HCT116 (cell line): Measurements from ENCODE around the gene UBAP2. TPM values are rescaled to one million over a fixed set of nuclear protein-coding genes. Genes with fewer than 3 reads are reported as not detected.

ENCODE experiments used
- ATAC-seq: fragments of 200-7000 bp; cut with Tn5 transposase; 2 replicates; pipeline ENCODE4 v1.9.1; 2020; ENCODE audit warnings: mild to moderate bottlenecking, moderate library complexity
- BruUV-seq: library from RNA; stranded (reverse); fragments of 400-500 nt; replicated peaks from 2 replicates; lab custom pipeline; 2021; lab: Mats Ljungman, UMichigan
- CTCF ChIA-PET: fragments of 300-600 bp; sonication (Branson Sonifier 250); formaldehyde crosslinking; loops from one replicate; lab custom pipeline; 2021; ENCODE audit warnings: antibody characterized with exemption; lab: Charles Lee
- POLR2A ChIA-PET: fragments of 300-600, 350-600 bp; sonication (Branson Sonifier 250); formaldehyde crosslinking; loops from one replicate; lab custom pipeline; 2021; ENCODE audit warnings: antibody characterized with exemption; lab: Charles Lee
- RAD21 ChIA-PET, 2 experiments: fragments of 300-600 bp; sonication (Branson Sonifier 250); formaldehyde crosslinking; loops; one replicate each; lab custom pipeline; 2023; ENCODE audit warnings: low total read pairs in 2 of 2; ENCODE audit not compliant: uncharacterized antibody in 2 of 2, unreplicated experiment in 2 of 2, low non-redundant PET in 1 of 2; lab: Charles Lee
- DNase-seq: peaks from one replicate; pipeline ENCODE4 v3.0.0-alpha.2; 2010; ENCODE audit warnings: low read depth, low spot score
- H2AFZ ChIP-seq: fragments of 200-600 bp; shearing (Covaris generic), sonication (generic); 2 replicates; pipeline ENCODE4 v1.6.1; 2017; ENCODE audit warnings: low read depth, mixed run types, mixed read lengths, antibody characterized with exemption, low read length; ENCODE audit not compliant: poor library complexity, severe bottlenecking
- H3K27ac ChIP-seq: 2 replicates; pipeline ENCODE4 v1.5.1; 2012; ENCODE audit warnings: low read depth, low read length
- H3K27me3 ChIP-seq: fragments of 200-600 bp; sonication (generic); 2 replicates; pipeline ENCODE4 v1.6.1; 2016; ENCODE audit warnings: mixed run types, low read length, mixed read lengths; ENCODE audit not compliant: insufficient read depth
- H3K36me3 ChIP-seq, 2 experiments: fragments of 200-500 bp in 1 of 2; fragments of 200-600 bp in 1 of 2; sonication (Bioruptor generic) in 1 of 2; sonication (generic) in 1 of 2; 2 replicates each; pipeline versions ENCODE4 v1.5.1 to v1.6.1; 2014 to 2016; ENCODE audit warnings: low read length in 2 of 2, inconsistent platforms in 1 of 2, mixed read lengths in 1 of 2, mixed run types in 1 of 2; ENCODE audit not compliant: insufficient read depth in 2 of 2, control insufficient read depth in 1 of 2
- H3K4me1 ChIP-seq, 2 experiments: fragments of 200-600 bp in 1 of 2; sonication (generic) in 1 of 2; 2 replicates each; pipeline versions ENCODE4 v1.5.1 to v1.6.1; 2012 to 2017; ENCODE audit warnings: low read length in 2 of 2, inconsistent platforms in 1 of 2, mild to moderate bottlenecking in 1 of 2, mixed read lengths in 1 of 2, mixed run types in 1 of 2, moderate library complexity in 1 of 2; ENCODE audit not compliant: insufficient read depth in 2 of 2, control insufficient read depth in 1 of 2
- H3K4me2 ChIP-seq: fragments of 200-600 bp; sonication (generic); 2 replicates; pipeline ENCODE4 v1.6.1; 2017; ENCODE audit warnings: mixed run types, low read length, mixed read lengths
- H3K4me3 ChIP-seq, 2 experiments: fragments of 200-600 bp in 1 of 2; sonication (generic) in 1 of 2; replicated peaks in 1 of 2; 2 replicates each; pipeline ENCODE4 v1.5.1; 2011 to 2016; ENCODE audit warnings: low read length in 2 of 2, control low read depth in 1 of 2, low read depth in 1 of 2, mild to moderate bottlenecking in 1 of 2, mixed read lengths in 1 of 2, mixed run types in 1 of 2
- H3K79me2 ChIP-seq: fragments of 200-600 bp; sonication (generic); 2 replicates; pipeline ENCODE4 v1.6.1; 2017; ENCODE audit warnings: mild to moderate bottlenecking, mixed run types, low read length, moderate library complexity, mixed read lengths; ENCODE audit not compliant: insufficient read depth
- H3K9ac ChIP-seq: fragments of 200-600 bp; sonication (generic); 2 replicates; pipeline ENCODE4 v1.6.1; 2016; ENCODE audit warnings: low read length, mixed read lengths
- H3K9me2 ChIP-seq: fragments of 200-600 bp; sonication (generic), shearing (Covaris generic); 2 replicates; pipeline ENCODE4 v1.6.1; 2017; ENCODE audit warnings: mixed run types, mild to moderate bottlenecking, moderate library complexity; ENCODE audit not compliant: insufficient read depth
- H3K9me3 ChIP-seq, 2 experiments: fragments of 200-500 bp in 1 of 2; fragments of 200-600 bp in 1 of 2; sonication (Bioruptor generic) in 1 of 2; sonication (generic) in 1 of 2; 2 replicates each; pipeline ENCODE4 v1.6.1; 2014 to 2017; ENCODE audit warnings: low read length in 2 of 2, mixed read lengths in 2 of 2, inconsistent platforms in 1 of 2, low read depth in 1 of 2, mild to moderate bottlenecking in 1 of 2, mixed run types in 1 of 2, moderate library complexity in 1 of 2; ENCODE audit not compliant: control insufficient read depth in 1 of 2, insufficient read depth in 1 of 2
- H4K20me1 ChIP-seq: fragments of 200-600 bp; sonication (generic), shearing (Covaris generic); 2 replicates; pipeline ENCODE4 v1.6.1; 2017; ENCODE audit warnings: mixed run types, mild to moderate bottlenecking, moderate library complexity; ENCODE audit not compliant: insufficient read depth
- CBX3 ChIP-seq: IDR thresholded peaks from 2 replicates; pipeline ENCODE4 v1.6.1; 2012; ENCODE audit warnings: low read depth
- CEBPB ChIP-seq: IDR thresholded peaks from 2 replicates; pipeline ENCODE4 v1.6.1; 2012; ENCODE audit warnings: low read depth
- EGR1 ChIP-seq: IDR thresholded peaks from 2 replicates; pipeline ENCODE4 v1.6.1; 2012; ENCODE audit warnings: low read depth
- ELF1 ChIP-seq: IDR thresholded peaks from 2 replicates; pipeline ENCODE4 v1.6.1; 2012; ENCODE audit warnings: low read depth, borderline replicate concordance
- EZH2 ChIP-seq: fragments of 200-600 bp; sonication (generic); IDR thresholded peaks from 2 replicates; pipeline ENCODE4 v1.6.1; 2017; ENCODE audit warnings: antibody characterized with exemption, mixed run types
- EZH2phosphoT487 ChIP-seq: fragments of 200-600 bp; IDR thresholded peaks from 2 replicates; pipeline ENCODE4 v1.6.1; 2018; ENCODE audit warnings: antibody characterized with exemption, borderline replicate concordance
- JUND ChIP-seq: IDR thresholded peaks from 2 replicates; pipeline ENCODE4 v1.6.1; 2012
- POLR2A ChIP-seq: IDR thresholded peaks from 2 replicates; pipeline ENCODE4 v1.7.0; 2011; ENCODE audit warnings: borderline replicate concordance; ENCODE audit not compliant: insufficient read depth, insufficient read length; ENCODE audit errors: extremely low read depth
- POLR2AphosphoS5 ChIP-seq: IDR thresholded peaks from 2 replicates; pipeline ENCODE4 v1.6.1; 2011; ENCODE audit warnings: mild to moderate bottlenecking, low read depth, low read length, moderate library complexity
- TCF7L2 ChIP-seq: IDR thresholded peaks from 2 replicates; pipeline ENCODE4 v1.7.0; 2011; ENCODE audit warnings: borderline replicate concordance, inconsistent platforms; ENCODE audit not compliant: insufficient read depth, insufficient read length; ENCODE audit errors: extremely low read depth
- ZNF274 ChIP-seq: fragments of 200-500 bp; sonication (Bioruptor generic); IDR thresholded peaks from 2 replicates; pipeline ENCODE4 v1.6.1; 2014; ENCODE audit warnings: mild to moderate bottlenecking, low read depth, low read length, inconsistent platforms
- intact Hi-C: fragments of 100-400 bp; cut with micrococcal nuclease; formaldehyde crosslinking; loops from 2 replicates; pipeline ENCODE4 v1.10.0; 2022
- total RNA-seq: library from RNA; stranded (reverse); gene quantifications from one replicate; pipeline ENCODE4 v1.2.1, GENCODE V29; 2021; ENCODE audit not compliant: unreplicated experiment
- TF ChIP-seq, protein P1 (sequence below): IDR thresholded peaks from 2 replicates; pipeline ENCODE4 v1.6.1; 2011; ENCODE audit warnings: mild to moderate bottlenecking, low read length, moderate library complexity; ENCODE audit not compliant: insufficient replicate concordance; ENCODE audit errors: extremely low read depth
- TF ChIP-seq, protein P2 (sequence below), 3 experiments: fragments of 200-600 bp in 1 of 3; sonication (generic) in 1 of 3; IDR thresholded peaks in 2 of 3; conservative IDR thresholded peaks in 1 of 3; 2 replicates each; pipeline ENCODE4 v1.5.1; 2012 to 2017; ENCODE audit warnings: low read depth in 2 of 3, low read length in 2 of 3, antibody characterized with exemption in 1 of 3, borderline replicate concordance in 1 of 3, control low read depth in 1 of 3, mild to moderate bottlenecking in 1 of 3, mixed read lengths in 1 of 3, mixed run types in 1 of 3, moderate library complexity in 1 of 3; ENCODE audit not compliant: insufficient read depth in 1 of 3
- TF ChIP-seq, protein P3 (sequence below): IDR thresholded peaks from 2 replicates; pipeline ENCODE4 v1.6.1; 2012
- TF ChIP-seq, protein P4 (sequence below): IDR thresholded peaks from 2 replicates; pipeline ENCODE4 v1.6.1; 2012

UBAP2 gene
- total RNA-seq, 1 experiment from 2014 or later, result 51.3 TPM

DNA sequence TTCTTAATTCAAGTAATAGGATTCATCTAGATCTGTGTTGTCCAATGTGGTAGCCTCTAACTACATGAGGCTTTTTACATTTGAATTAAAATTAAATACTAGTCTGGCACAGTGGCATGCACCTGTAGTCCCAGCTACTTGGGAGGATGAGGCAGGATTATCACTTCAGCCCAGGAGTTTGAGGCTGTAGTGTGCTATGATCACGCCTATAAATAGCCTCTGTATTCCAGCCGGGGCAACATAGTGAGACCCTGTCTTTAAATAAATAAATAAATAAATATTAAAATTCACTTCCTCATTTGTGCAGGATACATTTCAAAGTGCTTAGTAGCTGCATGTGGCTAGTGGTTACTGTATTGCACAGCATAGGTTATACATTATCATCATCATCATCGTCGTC is 139.9 kb downstream of the UBAP2 start:
- BruUV-seq, result no TSS peak

More for the DNA sequence above, 139.9 kb downstream of the UBAP2 start:
- H3K9ac ChIP-seq, result no peak overlapping the region
- ChIA-PET CTCF (no interaction called here), POLR2A (no interaction called here), RAD21 (no interaction called here)
- H3K4me2 ChIP-seq, result no peak overlapping the region
- no peak overlapping the region for H3K27ac ChIP-seq
- TF ChIP-seq, protein P1, sequence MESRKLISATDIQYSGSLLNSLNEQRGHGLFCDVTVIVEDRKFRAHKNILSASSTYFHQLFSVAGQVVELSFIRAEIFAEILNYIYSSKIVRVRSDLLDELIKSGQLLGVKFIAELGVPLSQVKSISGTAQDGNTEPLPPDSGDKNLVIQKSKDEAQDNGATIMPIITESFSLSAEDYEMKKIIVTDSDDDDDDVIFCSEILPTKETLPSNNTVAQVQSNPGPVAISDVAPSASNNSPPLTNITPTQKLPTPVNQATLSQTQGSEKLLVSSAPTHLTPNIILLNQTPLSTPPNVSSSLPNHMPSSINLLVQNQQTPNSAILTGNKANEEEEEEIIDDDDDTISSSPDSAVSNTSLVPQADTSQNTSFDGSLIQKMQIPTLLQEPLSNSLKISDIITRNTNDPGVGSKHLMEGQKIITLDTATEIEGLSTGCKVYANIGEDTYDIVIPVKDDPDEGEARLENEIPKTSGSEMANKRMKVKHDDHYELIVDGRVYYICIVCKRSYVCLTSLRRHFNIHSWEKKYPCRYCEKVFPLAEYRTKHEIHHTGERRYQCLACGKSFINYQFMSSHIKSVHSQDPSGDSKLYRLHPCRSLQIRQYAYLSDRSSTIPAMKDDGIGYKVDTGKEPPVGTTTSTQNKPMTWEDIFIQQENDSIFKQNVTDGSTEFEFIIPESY, result no peak
- TF ChIP-seq POLR2AphosphoS5 (no peak), TCF7L2 (no peak), ZNF274 (no peak), EGR1 (no peak), ELF1 (no peak), CEBPB (no peak), POLR2A (no peak), EZH2 (no peak), EZH2phosphoT487 (no peak), JUND (no peak), CBX3 (no peak)
- TF ChIP-seq, protein P2, sequence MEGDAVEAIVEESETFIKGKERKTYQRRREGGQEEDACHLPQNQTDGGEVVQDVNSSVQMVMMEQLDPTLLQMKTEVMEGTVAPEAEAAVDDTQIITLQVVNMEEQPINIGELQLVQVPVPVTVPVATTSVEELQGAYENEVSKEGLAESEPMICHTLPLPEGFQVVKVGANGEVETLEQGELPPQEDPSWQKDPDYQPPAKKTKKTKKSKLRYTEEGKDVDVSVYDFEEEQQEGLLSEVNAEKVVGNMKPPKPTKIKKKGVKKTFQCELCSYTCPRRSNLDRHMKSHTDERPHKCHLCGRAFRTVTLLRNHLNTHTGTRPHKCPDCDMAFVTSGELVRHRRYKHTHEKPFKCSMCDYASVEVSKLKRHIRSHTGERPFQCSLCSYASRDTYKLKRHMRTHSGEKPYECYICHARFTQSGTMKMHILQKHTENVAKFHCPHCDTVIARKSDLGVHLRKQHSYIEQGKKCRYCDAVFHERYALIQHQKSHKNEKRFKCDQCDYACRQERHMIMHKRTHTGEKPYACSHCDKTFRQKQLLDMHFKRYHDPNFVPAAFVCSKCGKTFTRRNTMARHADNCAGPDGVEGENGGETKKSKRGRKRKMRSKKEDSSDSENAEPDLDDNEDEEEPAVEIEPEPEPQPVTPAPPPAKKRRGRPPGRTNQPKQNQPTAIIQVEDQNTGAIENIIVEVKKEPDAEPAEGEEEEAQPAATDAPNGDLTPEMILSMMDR (IDR thresholded peaks at IDR 0.05 in 2 of 3, conservative IDR thresholded peaks at IDR 0.05 in 1 of 3; ENCODE audit: borderline replicate concordance in 1 of 3, insufficient read depth in 1 of 3, low read depth in 2 of 3, low read length in 2 of 3), result no peak
- TF ChIP-seq, protein P3, sequence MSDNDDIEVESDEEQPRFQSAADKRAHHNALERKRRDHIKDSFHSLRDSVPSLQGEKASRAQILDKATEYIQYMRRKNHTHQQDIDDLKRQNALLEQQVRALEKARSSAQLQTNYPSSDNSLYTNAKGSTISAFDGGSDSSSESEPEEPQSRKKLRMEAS, result no peak
- TF ChIP-seq, protein P4, sequence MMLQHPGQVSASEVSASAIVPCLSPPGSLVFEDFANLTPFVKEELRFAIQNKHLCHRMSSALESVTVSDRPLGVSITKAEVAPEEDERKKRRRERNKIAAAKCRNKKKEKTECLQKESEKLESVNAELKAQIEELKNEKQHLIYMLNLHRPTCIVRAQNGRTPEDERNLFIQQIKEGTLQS, result no peak
- no peaks in the 10 kb centered on the region for H3K4me1 ChIP-seq
- DNase-seq (no peak), ATAC-seq (no peak)
- no peak overlapping the region for H2AFZ ChIP-seq
- peaks cover 4% of the 10 kb centered on the region; the same call in 1 of the 2 replicates for H4K20me1 ChIP-seq
- no peaks in the 10 kb centered on the region for H3K9me2 ChIP-seq
- H3K79me2 ChIP-seq, result peaks cover 66% of the 10 kb centered on the region
- no peaks in the 10 kb centered on the region for H3K27me3 ChIP-seq
- no peaks in the 10 kb centered on the region for H3K9me3 ChIP-seq
- H3K36me3 ChIP-seq, result peaks cover 6 to 10% of the 10 kb centered on the region in 2 experiments; a peak in 2 of 4 replicates
- intact Hi-C loops, result no loop called here
- no peak overlapping the region for H3K4me3 ChIP-seq
